CD4-positive, alpha-beta T cell (primary cell): ENCODE results near the gene DNAH11. TPM values are rescaled to one million over a fixed set of nuclear protein-coding genes. Genes with fewer than 3 reads are reported as not detected.

Source experiments
- ATAC-seq: fragments of 200-7000 bp; cut with Tn5 transposase; one replicate; pipeline ENCODE4 v1.10.0; 2022; ENCODE audit warnings: mild to moderate bottlenecking; ENCODE audit not compliant: poor library complexity
- CTCF ChIA-PET: fragments of 350-600 bp; sonication (Branson Sonifier 250); formaldehyde crosslinking; loops from one replicate; lab custom pipeline; 2021; ENCODE audit warnings: antibody characterized with exemption, inconsistent platforms; lab: Charles Lee
- POLR2A ChIA-PET: fragments of 350-600 bp; sonication (Branson Sonifier 250); formaldehyde crosslinking; loops from one replicate; lab custom pipeline; 2021; ENCODE audit warnings: antibody characterized with exemption, inconsistent platforms; lab: Charles Lee
- DNase-seq, 14 experiments: peaks; one replicate each; pipeline ENCODE4 v3.0.0-alpha.2; 2013 to 2020; ENCODE audit warnings: mixed read lengths in 2 of 14
- H3K27ac ChIP-seq, 2 donors: one replicate each; pipeline versions ENCODE4 v1.5.1 to v1.7.0; 2013; ENCODE audit warnings: low read length in 2 of 2, low read depth in 1 of 2, mild to moderate bottlenecking in 1 of 2
- H3K27me3 ChIP-seq, 2 experiments: 1 replicate in 1 of 2; 2 replicates in 1 of 2; pipeline versions ENCODE4 v1.6.1 to v1.7.0; 2013; ENCODE audit warnings: low read length in 2 of 2, control low read depth in 1 of 2, mild to moderate bottlenecking in 1 of 2, moderate library complexity in 1 of 2; ENCODE audit not compliant: insufficient read depth in 2 of 2, control insufficient read depth in 1 of 2
- H3K36me3 ChIP-seq: one replicate; pipeline ENCODE4 v1.6.1; 2013; ENCODE audit warnings: low read length, control low read depth; ENCODE audit not compliant: insufficient read depth
- H3K4me1 ChIP-seq: one replicate; pipeline ENCODE4 v1.6.1; 2013; ENCODE audit warnings: low read length, control low read depth; ENCODE audit not compliant: insufficient read depth
- H3K4me3 ChIP-seq: one replicate; pipeline ENCODE4 v1.5.1; 2013; ENCODE audit warnings: mild to moderate bottlenecking, low read length, moderate library complexity
- H3K9me3 ChIP-seq, 2 experiments: 1 replicate in 1 of 2; 2 replicates in 1 of 2; pipeline versions ENCODE4 v1.6.1 to v1.7.0; 2013; ENCODE audit warnings: low read length in 2 of 2, mild to moderate bottlenecking in 2 of 2, control low read depth in 1 of 2, moderate library complexity in 1 of 2; ENCODE audit not compliant: control insufficient read depth in 1 of 2, insufficient read depth in 1 of 2
- H3K27ac Mint-ChIP-seq: one replicate; pipeline ENCODE4 v1.8.0; 2020; ENCODE audit warnings: mixed read lengths
- H3K27me3 Mint-ChIP-seq: one replicate; pipeline ENCODE4 v1.8.0; 2021; ENCODE audit warnings: mixed read lengths
- H3K36me3 Mint-ChIP-seq: one replicate; pipeline ENCODE4 v1.8.0; 2021; ENCODE audit warnings: low read depth, mixed read lengths
- H3K4me1 Mint-ChIP-seq: one replicate; pipeline ENCODE4 v1.8.0; 2021; ENCODE audit warnings: low read depth, mixed read lengths
- H3K4me3 Mint-ChIP-seq: one replicate; pipeline ENCODE4 v1.8.0; 2020; ENCODE audit warnings: mild to moderate bottlenecking, mixed read lengths
- H3K9me3 Mint-ChIP-seq: one replicate; pipeline ENCODE4 v1.8.0; 2020; ENCODE audit warnings: mixed read lengths
- CTCF ChIP-seq: fragments of 200-600 bp; IDR thresholded peaks from one replicate; pipeline ENCODE4 v1.8.0; 2022; ENCODE audit warnings: antibody characterized with exemption, mild to moderate bottlenecking
- intact Hi-C, 2 experiments: fragments of 100-400 bp; cut with DNase I in 1 of 2; cut with micrococcal nuclease in 1 of 2; formaldehyde crosslinking; loops; one replicate each; pipeline versions ENCODE4 v1.15.1 to v1.9.0; 2023 to 2025; cut with DNase I, micrococcal nuclease
- total RNA-seq, 174 experiments: library from RNA in 2 of 174; stranded (reverse) in 2 of 174; gene quantifications; one replicate each; pipeline ENCODE4 v1.2.3 and lab custom pipeline; 2021 to 2026

The DNAH11 gene
- total RNA-seq, 2 experiments from 2014 or later, result 0.11 TPM; not detected in 1

DNA sequence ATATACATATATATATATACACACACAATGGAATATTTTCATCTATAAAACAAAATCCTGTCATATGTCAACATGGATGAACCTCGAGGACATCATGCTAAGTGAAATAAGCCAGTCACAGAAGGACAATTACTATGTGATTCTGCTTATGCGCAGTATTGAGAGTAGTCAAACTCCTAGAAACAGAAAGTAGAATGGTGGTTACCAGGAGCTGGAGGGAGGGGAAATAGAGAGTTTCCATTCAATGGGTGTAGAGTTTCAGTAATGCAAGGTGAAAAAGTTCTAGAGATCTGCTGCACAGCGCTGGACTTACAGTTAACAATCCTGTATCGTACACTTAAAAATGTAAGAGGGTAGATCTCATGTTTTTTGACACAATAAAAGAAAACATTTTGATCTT lies 221.0 kb downstream of the DNAH11 start:
- H3K4me3 ChIP-seq, result no peak overlapping the region
- H3K36me3 ChIP-seq, result no peaks in the 10 kb centered on the region
- DNase-seq, result no peak
- ChIA-PET POLR2A (no interaction called here), CTCF (no interaction called here)
- H3K4me1 Mint-ChIP-seq, result no peaks in the 10 kb centered on the region
- no peaks in the 10 kb centered on the region for H3K9me3 Mint-ChIP-seq
- no peak overlapping the region for H3K27ac ChIP-seq
- H3K9me3 ChIP-seq, result no peaks in the 10 kb centered on the region
- intact Hi-C loops, result no loop called here
- TF ChIP-seq CTCF, result no peak
- no peak overlapping the region for H3K27ac Mint-ChIP-seq
- no peak for ATAC-seq
- H3K27me3 ChIP-seq, result no peaks in the 10 kb centered on the region
- no peak overlapping the region for H3K4me3 Mint-ChIP-seq
- peaks cover 6% of the 10 kb centered on the region for H3K27me3 Mint-ChIP-seq
- H3K4me1 ChIP-seq, result no peaks in the 10 kb centered on the region
- H3K36me3 Mint-ChIP-seq, result no peaks in the 10 kb centered on the region

DNA sequence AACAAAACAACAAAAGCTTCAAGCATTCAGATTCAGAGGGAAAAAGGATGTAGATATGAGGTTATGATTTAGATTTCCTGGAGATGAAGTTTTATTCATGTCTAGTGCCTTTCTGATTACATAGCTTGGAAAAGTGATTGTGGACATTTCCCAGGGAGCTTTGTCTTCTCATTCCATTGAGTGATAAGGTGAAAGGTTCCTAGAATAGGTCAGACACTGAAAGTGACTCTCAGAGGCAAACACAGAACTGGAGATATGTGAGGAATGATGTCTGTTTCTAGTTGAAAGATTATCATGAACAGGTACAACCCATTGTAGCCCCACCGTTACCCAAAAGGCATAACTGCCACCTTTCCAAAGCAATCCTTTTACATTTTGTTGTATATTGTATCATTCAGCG lies 223.4 kb downstream of the DNAH11 start:
- no peaks in the 10 kb centered on the region for H3K36me3 Mint-ChIP-seq
- no peak overlapping the region for H3K27ac Mint-ChIP-seq
- no peak overlapping the region for H3K4me3 Mint-ChIP-seq
- ATAC-seq (no peak), DNase-seq (no peak)
- Histone ChIP-seq H3K4me3 (no peak overlapping the region), H3K27ac (no peak overlapping the region), H3K4me1 (no peaks in the 10 kb centered on the region), H3K9me3 (no peaks in the 10 kb centered on the region), H3K36me3 (no peaks in the 10 kb centered on the region), H3K27me3 (no peaks in the 10 kb centered on the region)
- no peaks in the 10 kb centered on the region for H3K9me3 Mint-ChIP-seq
- no peak for TF ChIP-seq CTCF
- intact Hi-C loops, result no loop called here
- H3K4me1 Mint-ChIP-seq, result no peaks in the 10 kb centered on the region
- POLR2A ChIA-PET, result no interaction called here
- CTCF ChIA-PET, result interaction anchor here (2.3 kb wide), 1 partner anchor 12 kb away, joined by 7 read pairs; no protein-coding TSS in a partner anchor
- no peaks in the 10 kb centered on the region for H3K27me3 Mint-ChIP-seq

GRCh38 chr7:21767300-21767900 lies 224.6 kb downstream of the DNAH11 start:
- intact Hi-C loops, result no loop called here
- H3K4me3 Mint-ChIP-seq, result no peak overlapping the region

More at GRCh38 chr7:21767300-21767900, 224.6 kb downstream of the DNAH11 start:
- Histone ChIP-seq H3K9me3 (no peaks in the 10 kb centered on the region), H3K27me3 (no peaks in the 10 kb centered on the region), H3K4me1 (no peaks in the 10 kb centered on the region), H3K36me3 (no peaks in the 10 kb centered on the region), H3K4me3 (no peak overlapping the region), H3K27ac (no peak overlapping the region)
- CTCF ChIA-PET, result interaction anchor here (2.3 kb wide), 1 partner anchor 11 kb away, joined by 7 read pairs; no protein-coding TSS in a partner anchor
- no peaks in the 10 kb centered on the region for H3K9me3 Mint-ChIP-seq
- DNase-seq (peak in 4 of 14 experiments; percentile 4 to 30 (median 19)), ATAC-seq (no peak)
- no peaks in the 10 kb centered on the region for H3K4me1 Mint-ChIP-seq
- TF ChIP-seq CTCF, result no peak
- no peaks in the 10 kb centered on the region for H3K27me3 Mint-ChIP-seq
- H3K27ac Mint-ChIP-seq, result no peak overlapping the region
- no peaks in the 10 kb centered on the region for H3K36me3 Mint-ChIP-seq
- POLR2A ChIA-PET, result no interaction called here
